Karpas-422 (cell line): Measurements from ENCODE around the gene ANKHD1. TPM values are rescaled to one million over a fixed set of nuclear protein-coding genes. Genes with fewer than 3 reads are reported as not detected.

ENCODE experiments used
- DNase-seq: peaks from one replicate; pipeline ENCODE4 v3.0.0-alpha.2; 2015
- H2AFZ ChIP-seq: fragments of 200-600 bp; sonication (generic); 2 replicates; pipeline ENCODE4 v1.6.1; 2014; ENCODE audit warnings: antibody characterized with exemption, low read length, mixed read lengths
- H3K27ac ChIP-seq: fragments of 200-600 bp; sonication (generic); 2 replicates; pipeline ENCODE4 v1.5.1; 2014; ENCODE audit warnings: mild to moderate bottlenecking, low read length, moderate library complexity
- H3K27me3 ChIP-seq: fragments of 200-600 bp; sonication (generic); 2 replicates; pipeline ENCODE4 v1.6.1; 2014; ENCODE audit warnings: low read length, mixed read lengths
- H3K36me3 ChIP-seq: fragments of 200-600 bp; sonication (generic); 2 replicates; pipeline ENCODE4 v1.6.1; 2014; ENCODE audit warnings: low read length, mixed read lengths; ENCODE audit not compliant: insufficient read depth
- H3K4me1 ChIP-seq: fragments of 200-600 bp; sonication (generic); 2 replicates; pipeline ENCODE4 v1.6.1; 2014; ENCODE audit warnings: mild to moderate bottlenecking, low read length, mixed read lengths
- H3K4me2 ChIP-seq: fragments of 200-600 bp; sonication (generic); 2 replicates; pipeline ENCODE4 v1.6.1; 2014; ENCODE audit warnings: low read length, low read depth, mild to moderate bottlenecking; ENCODE audit not compliant: poor library complexity, severe bottlenecking
- H3K4me3 ChIP-seq: fragments of 200-600 bp; sonication (generic); 2 replicates; pipeline ENCODE4 v1.5.1; 2014; ENCODE audit warnings: mild to moderate bottlenecking, antibody characterized with exemption, low read length, mixed read lengths
- H3K79me2 ChIP-seq: fragments of 200-600 bp; sonication (generic); 2 replicates; pipeline ENCODE4 v1.6.1; 2014; ENCODE audit warnings: mild to moderate bottlenecking, low read length, mixed read lengths
- H3K9ac ChIP-seq: fragments of 200-600 bp; sonication (generic); 2 replicates; pipeline ENCODE4 v1.6.0; 2014; ENCODE audit warnings: low read length
- H3K9me2 ChIP-seq: fragments of 200-600 bp; sonication (generic), shearing (Covaris generic); replicated peaks from 2 replicates; pipeline ENCODE4 v1.6.0; 2014; ENCODE audit warnings: mild to moderate bottlenecking, low read length, moderate library complexity; ENCODE audit not compliant: insufficient read depth
- H3K9me3 ChIP-seq: fragments of 300-700, 200-600 bp; sonication (generic); 2 replicates; pipeline ENCODE4 v1.6.1; 2014; ENCODE audit warnings: low read length, mixed read lengths
- H4K20me1 ChIP-seq: fragments of 200-600 bp; sonication (generic); 2 replicates; pipeline ENCODE4 v1.6.1; 2014; ENCODE audit warnings: mild to moderate bottlenecking, antibody characterized with exemption, low read length, low read depth; ENCODE audit not compliant: insufficient read depth
- total RNA-seq: library from RNA; depleted of rRNA; stranded (reverse); fragments of >200 nt; shearing (Covaris generic); gene quantifications from 2 replicates; pipeline ENCODE4 v1.2.3, GENCODE V29; 2014; ENCODE audit warnings: low replicate concordance

The ANKHD1 gene
- total RNA-seq, 1 experiment from 2014 or later = 110 TPM

- Histone ChIP-seq H4K20me1 (no peaks in the 10 kb centered on the region), H3K27ac (no peak overlapping the region), H3K4me1 (no peaks in the 10 kb centered on the region), H3K9me2 (no peaks in the 10 kb centered on the region), H3K27me3 (no peaks in the 10 kb centered on the region), H3K4me2 (no peak overlapping the region), H3K79me2 (no peaks in the 10 kb centered on the region), H3K36me3 (no peaks in the 10 kb centered on the region), H3K9ac (no peak overlapping the region), H3K4me3 (no peak overlapping the region), H3K9me3 (no peaks in the 10 kb centered on the region), H2AFZ (no peak overlapping the region)
- no peak for DNase-seq
These were observed 13.6 kb upstream of the ANKHD1 start for GRCh38 chr5:140388052-140388451.

- peaks cover 5% of the 10 kb centered on the region; the same call in 1 of the 2 replicates for H3K79me2 ChIP-seq
- H2AFZ ChIP-seq = no peak overlapping the region
- H3K27ac ChIP-seq = no peak overlapping the region
- H3K9ac ChIP-seq = no peak overlapping the region
- H3K36me3 ChIP-seq = no peaks in the 10 kb centered on the region
- DNase-seq = no peak
- H3K4me1 ChIP-seq = no peaks in the 10 kb centered on the region
- H3K9me3 ChIP-seq = no peaks in the 10 kb centered on the region
- H3K4me3 ChIP-seq = no peak overlapping the region
- no peaks in the 10 kb centered on the region for H3K9me2 ChIP-seq
- H3K4me2 ChIP-seq = no peak overlapping the region
- no peaks in the 10 kb centered on the region for H4K20me1 ChIP-seq
- H3K27me3 ChIP-seq = no peaks in the 10 kb centered on the region
These were observed 10.3 kb upstream of the ANKHD1 start for GRCh38 chr5:140391312-140391711.

GRCh38 chr5:140391732-140392131, 9.9 kb upstream of the ANKHD1 start:
- Histone ChIP-seq H3K27ac (no peak overlapping the region), H3K4me2 (no peak overlapping the region), H3K36me3 (no peaks in the 10 kb centered on the region), H2AFZ (no peak overlapping the region), H3K9me3 (no peaks in the 10 kb centered on the region), H4K20me1 (no peaks in the 10 kb centered on the region), H3K9me2 (no peaks in the 10 kb centered on the region), H3K4me1 (no peaks in the 10 kb centered on the region), H3K79me2 (peaks cover 5% of the 10 kb centered on the region; the same call in 1 of the 2 replicates), H3K4me3 (no peak overlapping the region), H3K27me3 (no peaks in the 10 kb centered on the region), H3K9ac (no peak overlapping the region)
- no peak for DNase-seq

GRCh38 chr5:140393738-140394137, 7.9 kb upstream of the ANKHD1 start:
- H3K79me2 ChIP-seq = peaks cover 17% of the 10 kb centered on the region
- no peaks in the 10 kb centered on the region for H3K4me1 ChIP-seq
- H3K4me2 ChIP-seq = no peak overlapping the region
- no peak overlapping the region for H3K27ac ChIP-seq
- no peaks in the 10 kb centered on the region for H3K9me3 ChIP-seq
- no peaks in the 10 kb centered on the region for H4K20me1 ChIP-seq
- no peak overlapping the region for H3K9ac ChIP-seq
- H3K9me2 ChIP-seq = no peaks in the 10 kb centered on the region
- no peak overlapping the region for H2AFZ ChIP-seq
- no peak overlapping the region for H3K4me3 ChIP-seq
- no peaks in the 10 kb centered on the region for H3K36me3 ChIP-seq
- H3K27me3 ChIP-seq = no peaks in the 10 kb centered on the region
- no peak for DNase-seq

GRCh38 chr5:140398379-140398811, 3.2 kb upstream of the ANKHD1 start:
- Histone ChIP-seq H3K36me3 (no peaks in the 10 kb centered on the region), H3K4me3 (no peak overlapping the region), H3K27me3 (no peaks in the 10 kb centered on the region), H2AFZ (no peak overlapping the region), H3K4me2 (no peak overlapping the region), H3K9me2 (no peaks in the 10 kb centered on the region), H4K20me1 (peaks cover 15% of the 10 kb centered on the region), H3K27ac (no peak overlapping the region), H3K9ac (no peak overlapping the region), H3K79me2 (peaks cover 53% of the 10 kb centered on the region), H3K9me3 (no peaks in the 10 kb centered on the region), H3K4me1 (peaks cover 10% of the 10 kb centered on the region)
- no peak for DNase-seq

- H3K4me3 ChIP-seq = peak overlapping the region; percentile 79
- H3K9me3 ChIP-seq = no peaks in the 10 kb centered on the region
- H3K9ac ChIP-seq = peak overlapping the region; percentile 82
- H3K9me2 ChIP-seq = no peaks in the 10 kb centered on the region
- H3K4me2 ChIP-seq = peak overlapping the region; percentile 81
- peak; percentile 76 for DNase-seq
- H4K20me1 ChIP-seq = peaks cover 21% of the 10 kb centered on the region
- peak overlapping the region; percentile 29 for H2AFZ ChIP-seq
- H3K27me3 ChIP-seq = no peaks in the 10 kb centered on the region
- H3K79me2 ChIP-seq = peaks cover 70% of the 10 kb centered on the region
- H3K27ac ChIP-seq = peak overlapping the region; percentile 62
- no peaks in the 10 kb centered on the region; the same call in 1 of the 2 replicates for H3K36me3 ChIP-seq
- H3K4me1 ChIP-seq = peaks cover 27% of the 10 kb centered on the region
These were observed 1.5 kb upstream of the ANKHD1 start for GRCh38 chr5:140399979-140400729.

- Histone ChIP-seq H3K36me3 (no peaks in the 10 kb centered on the region; the same call in 1 of the 2 replicates), H3K4me3 (peak overlapping the region; percentile 79)
These were observed 787 bp upstream of the ANKHD1 start for GRCh38 chr5:140400730-140401361.

GRCh38 chr5:140402258-140403074, 833 bp downstream of the ANKHD1 start:
- Histone ChIP-seq H3K9me2 (no peaks in the 10 kb centered on the region), H3K4me2 (peak overlapping the region; percentile 91), H4K20me1 (peaks cover 28% of the 10 kb centered on the region), H3K9ac (peak overlapping the region; percentile 93), H3K4me1 (peaks cover 27% of the 10 kb centered on the region), H3K36me3 (peaks cover 6% of the 10 kb centered on the region; the same call in 1 of the 2 replicates), H3K27ac (peak overlapping the region; percentile 79), H3K79me2 (peaks cover 85% of the 10 kb centered on the region), H3K4me3 (peak overlapping the region; percentile 96), H3K27me3 (no peaks in the 10 kb centered on the region), H3K9me3 (no peaks in the 10 kb centered on the region), H2AFZ (no peak overlapping the region)
- DNase-seq = peak; percentile 83

More at GRCh38 chr5:140400730-140401361, 787 bp upstream of the ANKHD1 start:
- Histone ChIP-seq H3K79me2 (peaks cover 77% of the 10 kb centered on the region), H4K20me1 (peaks cover 21% of the 10 kb centered on the region), H2AFZ (peak overlapping the region; percentile 29), H3K27ac (peak overlapping the region; percentile 62), H3K27me3 (no peaks in the 10 kb centered on the region), H3K4me2 (peak overlapping the region; percentile 81), H3K9me3 (no peaks in the 10 kb centered on the region), H3K9ac (peak overlapping the region; percentile 82), H3K4me1 (peaks cover 27% of the 10 kb centered on the region), H3K9me2 (no peaks in the 10 kb centered on the region)
- peak; percentile 96 for DNase-seq
